ENCODE measurements around the gene SGTA.
"Not testable (repeated sequence)": the region's sequence is repeated elsewhere in the genome, so short reads cannot be mapped to it uniquely, and the experiment has no call there.

The SGTA gene

GRCh38 chr19:2716722-2717637, 66.1 kb downstream of the SGTA start:
- in situ Hi-C loops (cut with MboI; ENCODE audit: low pct_unique_long_range_greater_than_20kb, low sequenced_read_pairs, unreplicated experiment), result no loop called here
- TF ChIP-seq CTCF (IDR thresholded peaks at IDR 0.05; ENCODE audit: extremely low read depth, insufficient read depth, missing control alignments), result no peak
- no peak for DNase-seq (ENCODE audit: low spot score)

GRCh38 chr19:2716275-2716650, 66.8 kb downstream of the SGTA start:
- in situ Hi-C loops (cut with MboI; ENCODE audit: low pct_unique_long_range_greater_than_20kb, low sequenced_read_pairs, unreplicated experiment), result no loop called here
- DNase-seq (ENCODE audit: low spot score), result no peak
- TF ChIP-seq CTCF (IDR thresholded peaks at IDR 0.05; ENCODE audit: extremely low read depth, insufficient read depth, missing control alignments), result no peak

- DNase-seq (ENCODE audit: low spot score), result no peak
- no peak for TF ChIP-seq CTCF (IDR thresholded peaks at IDR 0.05; ENCODE audit: extremely low read depth, insufficient read depth, missing control alignments)
- in situ Hi-C loops (cut with MboI; ENCODE audit: low pct_unique_long_range_greater_than_20kb, low sequenced_read_pairs, unreplicated experiment), result no loop called here
Observed at GRCh38 chr19:2715470-2716274, 67.4 kb downstream of the SGTA start.

GRCh38 chr19:2714531-2715269, 68.4 kb downstream of the SGTA start:
- no peak for TF ChIP-seq CTCF (IDR thresholded peaks at IDR 0.05; ENCODE audit: extremely low read depth, insufficient read depth, missing control alignments)
- in situ Hi-C loops (cut with MboI; ENCODE audit: low pct_unique_long_range_greater_than_20kb, low sequenced_read_pairs, unreplicated experiment), result no loop called here
- DNase-seq (ENCODE audit: low spot score), result no peak

- in situ Hi-C loops (cut with MboI; ENCODE audit: low pct_unique_long_range_greater_than_20kb, low sequenced_read_pairs, unreplicated experiment), result not testable (repeated sequence)
Observed at GRCh38 chr19:2714102-2714501, 69.0 kb downstream of the SGTA start.

GRCh38 chr19:2713170-2713569, 69.9 kb downstream of the SGTA start:
- DNase-seq (ENCODE audit: low spot score); in situ Hi-C loops (cut with MboI; ENCODE audit: low pct_unique_long_range_greater_than_20kb, low sequenced_read_pairs, unreplicated experiment): not testable (repeated sequence)

More at GRCh38 chr19:2714102-2714501, 69.0 kb downstream of the SGTA start:
- DNase-seq (ENCODE audit: low spot score), result not testable (repeated sequence)

- no peak for TF ChIP-seq CTCF (IDR thresholded peaks at IDR 0.05; ENCODE audit: extremely low read depth, insufficient read depth, missing control alignments)
- in situ Hi-C loops (cut with MboI; ENCODE audit: low pct_unique_long_range_greater_than_20kb, low sequenced_read_pairs, unreplicated experiment), result no loop called here
- DNase-seq (ENCODE audit: low spot score), result no peak
Observed at GRCh38 chr19:2711875-2712205, 71.2 kb downstream of the SGTA start.
